GM12892 (cell line): ENCODE results near the gene PACS2.

Experiments used
- POLR2A ChIP-seq: IDR thresholded peaks from 2 replicates; pipeline ENCODE4 v1.6.1; 2011; ENCODE audit warnings: low read depth, low read length, control low read depth
- POLR2AphosphoS5 ChIP-seq: IDR thresholded peaks from 2 replicates; pipeline ENCODE4 v1.6.1; 2011; ENCODE audit warnings: low read depth, low read length, control low read depth

GRCh38 chr14:105346876-105347586 is 32.5 kb downstream of the PACS2 start:
- TF ChIP-seq POLR2AphosphoS5 (no peak), POLR2A (no peak)
